Measurements from ENCODE around the gene ZC3H4. TPM values are rescaled to one million over a fixed set of nuclear protein-coding genes. Genes with fewer than 3 reads are reported as not detected.

ZC3H4 gene
- total RNA-seq, 1 donor from 2014 or later, result 47.5 TPM

GRCh38 chr19:47123406-47123805 is 9.8 kb upstream of the ZC3H4 start:
- DNase-seq (no peak), ATAC-seq (no peak)
- no peaks in the 10 kb centered on the region for H3K27me3 ChIP-seq
- no peaks in the 10 kb centered on the region for H3K9me3 ChIP-seq
- intact Hi-C loops (cut with DNase I), result loop anchor here (5.0 kb wide), 1 partner anchor 46 kb away; no protein-coding TSS in a partner anchor
- no peak overlapping the region for H3K4me3 ChIP-seq
- no peak for TF ChIP-seq CTCF (IDR thresholded peaks at IDR 0.05)
- H3K36me3 ChIP-seq, result no peaks in the 10 kb centered on the region
- no peaks in the 10 kb centered on the region for H3K4me1 ChIP-seq
- H3K27ac ChIP-seq, result no peak overlapping the region

GRCh38 chr19:47122359-47123335 is 9.1 kb upstream of the ZC3H4 start:
- Histone ChIP-seq H3K9me3 (no peaks in the 10 kb centered on the region), H3K4me1 (no peaks in the 10 kb centered on the region), H3K4me3 (no peak overlapping the region), H3K27me3 (no peaks in the 10 kb centered on the region), H3K36me3 (no peaks in the 10 kb centered on the region), H3K27ac (no peak overlapping the region)
- intact Hi-C loops (cut with DNase I), result loop anchor here (5.0 kb wide), 1 partner anchor 45 kb away; no protein-coding TSS in a partner anchor
- ATAC-seq (peak; percentile 75), DNase-seq (no peak)
- no peak for TF ChIP-seq CTCF (IDR thresholded peaks at IDR 0.05)

- no peak for DNase-seq
- intact Hi-C loops (cut with DNase I), result loop anchor here (5.0 kb wide), 1 partner anchor 43 kb away; no protein-coding TSS in a partner anchor
These were observed 7.0 kb upstream of the ZC3H4 start for GRCh38 chr19:47120470-47121067.

GRCh38 chr19:47113850-47114651 is 475 bp upstream of the ZC3H4 start:
- ATAC-seq, result no peak
- intact Hi-C loops (cut with DNase I), result no loop called here
- no peak for DNase-seq
- Histone ChIP-seq H3K9me3 (no peaks in the 10 kb centered on the region), H3K4me1 (peaks cover 5% of the 10 kb centered on the region), H3K36me3 (no peaks in the 10 kb centered on the region), H3K27ac (peak overlapping the region; percentile 100), H3K4me3 (peak overlapping the region; percentile 88), H3K27me3 (no peaks in the 10 kb centered on the region)
- no peak for TF ChIP-seq CTCF (IDR thresholded peaks at IDR 0.05)

More at GRCh38 chr19:47120470-47121067, 7.0 kb upstream of the ZC3H4 start:
- no peak for TF ChIP-seq CTCF (IDR thresholded peaks at IDR 0.05)
- Histone ChIP-seq H3K9me3 (no peaks in the 10 kb centered on the region), H3K27ac (no peak overlapping the region), H3K27me3 (no peaks in the 10 kb centered on the region), H3K4me1 (no peaks in the 10 kb centered on the region), H3K36me3 (no peaks in the 10 kb centered on the region), H3K4me3 (no peak overlapping the region)
- no peak for ATAC-seq

Data from upper lobe of right lung (tissue), 1 donor.